AG10803 (cell line): ENCODE measurements around the gene UPK1B.

Experiments used
- DNase-seq: peaks from one replicate; pipeline ENCODE4 v3.0.0; 2010; ENCODE audit warnings: low read depth
- H3K4me3 ChIP-seq: 2 replicates; pipeline ENCODE4 v1.5.1; 2011; ENCODE audit warnings: mild to moderate bottlenecking, low read length, control low read depth
- CTCF ChIP-seq: conservative IDR thresholded peaks from 2 replicates; pipeline ENCODE4 v1.5.1; 2011; ENCODE audit warnings: mild to moderate bottlenecking, low read length, control low read depth, inconsistent platforms

Gene UPK1B

GRCh38 chr3:119145500-119146167, 27.8 kb upstream of the UPK1B start, which contains the start of gene TEX55:
TSS of gene TEX55 (plus strand) at chr3:119146165. CDS start at chr3:119146190, 25 bp downstream.
- peak; percentile 63 for DNase-seq
- peak; percentile 79 for TF ChIP-seq CTCF
- no peak within 1 kb of the TSS for H3K4me3 ChIP-seq

GRCh38 chr3:119146578-119147375, 26.6 kb upstream of the UPK1B start:
- peak; percentile 43 for DNase-seq
- TF ChIP-seq CTCF = no peak
- no peak overlapping the region for H3K4me3 ChIP-seq

- TF ChIP-seq CTCF = no peak
- no peak for DNase-seq
- H3K4me3 ChIP-seq = no peak overlapping the region
These were observed 25.9 kb upstream of the UPK1B start for GRCh38 chr3:119147494-119147893.

GRCh38 chr3:119148493-119149180, 24.8 kb upstream of the UPK1B start:
- peak; percentile 39 for DNase-seq
- no peak for TF ChIP-seq CTCF

GRCh38 chr3:119149484-119149883, 23.9 kb upstream of the UPK1B start:
- TF ChIP-seq CTCF = no peak
- DNase-seq = peak; percentile 57

More at GRCh38 chr3:119148493-119149180, 24.8 kb upstream of the UPK1B start:
- no peak overlapping the region for H3K4me3 ChIP-seq

GRCh38 chr3:119156868-119157267, 16.5 kb upstream of the UPK1B start:
- no peak overlapping the region for H3K4me3 ChIP-seq
- DNase-seq = no peak
- TF ChIP-seq CTCF = no peak

More at GRCh38 chr3:119149484-119149883, 23.9 kb upstream of the UPK1B start:
- no peak overlapping the region for H3K4me3 ChIP-seq
